ENCODE results near the gene ADRB2.

The ADRB2 gene

DNA sequence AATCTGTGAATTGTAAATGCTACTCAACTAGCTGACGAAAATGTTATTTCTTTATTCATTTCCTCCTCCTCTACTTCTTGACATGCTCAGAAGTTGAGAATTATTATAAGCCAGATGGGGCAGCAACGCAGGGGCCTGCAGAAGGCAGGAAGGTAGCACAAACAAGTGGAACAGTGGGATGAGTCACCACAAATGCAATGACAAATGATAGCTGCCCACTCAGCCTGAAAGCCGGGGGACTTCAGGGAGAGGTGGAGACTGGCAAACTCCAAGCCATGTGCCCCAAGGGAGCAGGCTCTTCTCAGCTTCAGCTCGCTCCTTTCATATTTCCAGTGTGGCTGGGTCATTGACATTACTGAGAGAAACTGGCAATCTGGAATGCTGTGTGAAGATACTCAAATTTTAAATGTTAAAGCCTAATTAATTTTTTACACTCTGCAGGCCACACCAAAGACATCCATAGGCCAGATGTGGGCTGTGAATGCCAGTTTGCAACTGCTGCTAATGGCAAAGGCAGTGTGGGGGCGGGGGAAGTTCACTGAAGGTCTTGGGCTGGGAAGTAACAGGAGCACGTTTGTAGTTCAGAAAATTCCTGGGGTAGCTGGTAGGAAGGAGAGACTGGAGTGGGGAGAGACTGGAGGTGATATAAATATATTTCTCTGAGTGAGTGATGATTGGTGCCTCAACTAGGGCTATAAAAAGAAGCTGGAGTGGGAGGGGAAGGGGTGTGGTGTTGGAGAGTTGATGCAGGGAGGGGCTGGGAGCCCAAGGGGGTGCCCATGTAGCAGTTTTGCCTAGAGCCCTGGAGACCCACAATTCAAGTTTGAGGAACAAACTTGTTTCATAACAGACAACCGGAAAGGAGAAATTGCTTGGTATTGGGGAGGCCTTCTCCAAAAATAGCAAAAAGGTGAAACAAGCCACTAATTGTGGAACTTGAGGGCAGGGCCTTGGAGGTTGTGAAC, 20.8 kb upstream of the ADRB2 start:
- peak; percentile 34 for DNase-seq

DNA sequence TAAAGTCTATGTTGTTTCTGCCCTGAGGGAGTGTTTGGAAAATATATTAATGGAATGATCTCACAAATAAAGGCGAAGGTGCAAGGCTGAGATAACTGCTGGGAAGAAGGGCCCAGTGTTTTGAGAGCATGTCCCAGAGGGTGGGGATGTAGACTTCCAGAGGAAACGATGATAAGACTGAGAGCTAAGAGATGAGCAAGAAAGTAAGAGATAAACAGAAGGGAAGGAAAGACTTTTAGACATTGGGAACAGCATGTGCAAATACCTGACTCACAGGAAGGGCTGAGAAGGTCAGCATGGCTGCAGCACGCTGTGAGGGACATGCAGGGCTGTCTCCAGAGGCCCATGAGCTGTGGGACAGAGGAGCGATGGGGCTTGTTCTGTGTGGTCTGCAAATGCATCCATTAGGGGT, 19.9 kb upstream of the ADRB2 start:
- no peak for DNase-seq

GRCh38 chr5:148807851-148808250, 18.6 kb upstream of the ADRB2 start:
- no peak for DNase-seq

GRCh38 chr5:148808864-148809642, 17.4 kb upstream of the ADRB2 start:
- no peak for DNase-seq

GRCh38 chr5:148809781-148810524, 16.5 kb upstream of the ADRB2 start:
- DNase-seq, result no peak

GRCh38 chr5:148810823-148811222, 15.6 kb upstream of the ADRB2 start:
- no peak for DNase-seq

- DNase-seq, result no peak
Observed at GRCh38 chr5:148811756-148812155, 14.7 kb upstream of the ADRB2 start.

GRCh38 chr5:148815086-148815485, 11.3 kb upstream of the ADRB2 start:
- no peak for DNase-seq

DNA sequence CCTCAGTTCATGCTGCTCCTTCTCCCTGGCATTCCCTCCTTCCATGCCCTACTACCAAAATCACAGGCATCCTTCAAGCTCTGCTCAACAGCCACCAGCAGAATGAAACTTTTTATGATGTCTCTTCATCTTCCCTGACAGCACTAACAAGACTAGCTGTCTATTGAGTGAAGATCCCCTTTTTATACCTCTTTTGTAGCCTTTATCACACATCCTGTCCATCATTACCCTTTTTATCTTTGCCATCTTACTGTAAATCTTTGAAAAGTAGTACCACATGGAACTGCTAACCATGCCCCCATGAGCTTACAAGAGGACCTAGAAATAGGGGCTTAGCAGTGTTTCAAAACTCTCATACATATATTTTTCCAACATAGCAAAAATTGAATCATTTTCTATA, 10.8 kb upstream of the ADRB2 start:
- DNase-seq, result no peak

DNA sequence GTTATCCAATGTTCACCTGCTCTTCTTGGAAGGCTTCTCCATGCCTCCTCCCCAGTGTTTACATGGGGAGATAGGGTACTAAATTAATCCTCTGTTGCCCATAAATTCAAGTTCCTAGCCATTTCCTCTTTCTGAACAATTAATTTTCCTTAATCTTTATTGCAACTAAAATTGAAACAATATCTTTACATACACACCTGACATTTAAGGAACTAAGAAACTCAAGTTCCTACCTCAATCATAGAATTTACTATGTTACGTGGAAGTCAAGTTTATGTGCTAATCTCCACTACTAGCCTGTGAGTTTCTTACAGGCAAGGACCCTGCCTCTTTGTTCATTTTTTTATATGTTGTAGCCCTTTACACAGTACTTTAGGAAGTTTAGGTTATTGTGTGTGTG, 10.1 kb upstream of the ADRB2 start:
- no peak for DNase-seq

DNA sequence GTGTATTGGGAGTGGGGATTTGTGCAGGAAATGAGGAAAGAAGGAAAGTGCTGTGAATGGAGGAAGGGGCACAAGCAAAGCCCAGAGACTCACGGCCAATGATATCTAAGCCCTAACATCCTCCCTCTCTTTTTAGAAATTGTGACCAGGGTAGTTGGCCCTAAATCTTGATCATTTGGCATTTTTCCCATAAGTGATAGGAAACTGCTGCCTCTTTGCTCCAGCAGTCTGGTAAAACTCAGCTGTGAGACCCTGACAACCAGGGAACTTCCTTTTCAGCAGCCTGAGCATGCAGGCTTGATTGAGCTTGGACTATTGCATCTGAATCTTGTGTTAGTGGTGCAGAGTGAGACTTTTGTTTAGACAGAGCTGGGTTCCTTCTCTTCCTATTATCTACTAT, 9.6 kb upstream of the ADRB2 start:
- no peak for DNase-seq

DNA sequence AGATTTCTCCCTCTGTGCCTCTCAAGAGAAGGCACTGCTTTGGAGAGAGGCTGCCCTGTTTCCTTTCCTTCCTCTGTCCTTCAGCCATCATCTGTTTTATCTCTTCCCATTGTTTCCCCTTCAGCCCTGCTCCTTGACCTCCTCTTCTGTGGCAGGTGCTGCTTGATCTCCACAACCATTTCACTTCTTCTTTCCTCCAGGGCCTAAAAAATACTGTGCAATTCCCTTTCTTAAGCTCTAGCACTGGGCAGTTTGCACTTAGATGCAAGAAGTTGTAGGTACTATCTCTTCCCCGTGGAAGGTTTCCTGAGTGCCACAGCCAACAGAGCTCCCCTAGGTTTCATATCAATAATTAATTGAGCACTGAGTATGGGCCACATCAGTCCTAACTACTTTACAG, 8.8 kb upstream of the ADRB2 start:
- DNase-seq, result no peak

GRCh38 chr5:148820461-148821395, 5.7 kb upstream of the ADRB2 start:
- peak; percentile 24 for DNase-seq

- no peak for DNase-seq
Observed at GRCh38 chr5:148823871-148824270, 2.5 kb upstream of the ADRB2 start.

DNA sequence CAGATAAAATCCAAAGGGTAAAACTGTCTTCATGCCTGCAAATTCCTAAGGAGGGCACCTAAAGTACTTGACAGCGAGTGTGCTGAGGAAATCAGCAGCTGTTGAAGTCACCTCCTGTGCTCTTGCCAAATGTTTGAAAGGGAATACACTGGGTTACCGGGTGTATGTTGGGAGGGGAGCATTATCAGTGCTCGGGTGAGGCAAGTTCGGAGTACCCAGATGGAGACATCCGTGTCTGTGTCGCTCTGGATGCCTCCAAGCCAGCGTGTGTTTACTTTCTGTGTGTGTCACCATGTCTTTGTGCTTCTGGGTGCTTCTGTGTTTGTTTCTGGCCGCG, 727 bp upstream of the ADRB2 start:
- DNase-seq, result peak; percentile 28

GRCh38 chr5:148826739-148827070, 294 bp downstream of the ADRB2 start:
- no peak for DNase-seq

GRCh38 chr5:148827723-148828122, 1.3 kb downstream of the ADRB2 start:
- DNase-seq, result no peak

- no peak for DNase-seq
Observed at GRCh38 chr5:148828511-148829247, 2.3 kb downstream of the ADRB2 start.

GRCh38 chr5:148829248-148829594, 2.8 kb downstream of the ADRB2 start:
- DNase-seq, result no peak

GRCh38 chr5:148829734-148830133, 3.3 kb downstream of the ADRB2 start:
- no peak for DNase-seq

DNA sequence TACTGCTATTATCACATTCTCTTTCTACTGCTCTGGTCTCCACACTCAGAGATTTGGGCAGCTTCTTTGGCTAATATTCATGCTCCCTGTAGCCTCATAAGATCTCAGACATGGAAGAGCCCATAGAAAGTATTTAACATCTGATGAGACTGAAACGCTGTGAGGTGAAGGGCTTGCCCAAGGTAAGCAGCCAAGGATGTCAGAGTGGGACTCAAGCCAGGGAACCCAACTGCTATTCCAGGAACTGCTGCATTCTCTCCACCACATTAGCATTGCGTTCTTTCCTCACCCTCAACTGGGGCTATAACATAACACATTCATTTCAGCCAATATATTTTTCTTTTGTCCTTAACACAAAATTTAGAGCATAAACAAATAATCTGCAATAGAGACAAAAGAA, 3.8 kb downstream of the ADRB2 start:
- no peak for DNase-seq
